ENCODE measurements around the gene FCGR3B.
"Not testable (repeated sequence)": the region's sequence is repeated elsewhere in the genome, so short reads cannot be mapped to it uniquely, and the experiment has no call there.

DNA sequence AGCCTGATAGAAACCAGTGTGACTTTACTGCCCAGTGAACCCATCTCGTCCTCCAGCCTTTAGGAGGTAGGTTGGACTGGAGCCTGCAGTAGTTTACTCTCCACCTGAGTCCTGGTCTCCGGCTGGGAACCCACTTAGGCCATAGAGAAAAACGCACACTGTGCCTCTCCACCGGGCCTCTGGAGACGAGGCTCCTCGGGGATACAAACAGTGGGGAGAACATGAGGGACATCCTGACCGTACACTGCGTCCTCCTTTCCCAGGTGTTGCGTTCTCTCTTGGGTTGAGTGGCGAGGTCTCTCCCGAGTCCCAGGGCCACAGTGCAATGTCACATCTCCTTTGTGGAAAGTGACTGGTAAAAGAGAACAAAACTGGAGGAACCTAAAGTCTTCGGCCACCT lies 26.0 kb downstream of the FCGR3B start:
- TF ChIP-seq, protein P1, sequence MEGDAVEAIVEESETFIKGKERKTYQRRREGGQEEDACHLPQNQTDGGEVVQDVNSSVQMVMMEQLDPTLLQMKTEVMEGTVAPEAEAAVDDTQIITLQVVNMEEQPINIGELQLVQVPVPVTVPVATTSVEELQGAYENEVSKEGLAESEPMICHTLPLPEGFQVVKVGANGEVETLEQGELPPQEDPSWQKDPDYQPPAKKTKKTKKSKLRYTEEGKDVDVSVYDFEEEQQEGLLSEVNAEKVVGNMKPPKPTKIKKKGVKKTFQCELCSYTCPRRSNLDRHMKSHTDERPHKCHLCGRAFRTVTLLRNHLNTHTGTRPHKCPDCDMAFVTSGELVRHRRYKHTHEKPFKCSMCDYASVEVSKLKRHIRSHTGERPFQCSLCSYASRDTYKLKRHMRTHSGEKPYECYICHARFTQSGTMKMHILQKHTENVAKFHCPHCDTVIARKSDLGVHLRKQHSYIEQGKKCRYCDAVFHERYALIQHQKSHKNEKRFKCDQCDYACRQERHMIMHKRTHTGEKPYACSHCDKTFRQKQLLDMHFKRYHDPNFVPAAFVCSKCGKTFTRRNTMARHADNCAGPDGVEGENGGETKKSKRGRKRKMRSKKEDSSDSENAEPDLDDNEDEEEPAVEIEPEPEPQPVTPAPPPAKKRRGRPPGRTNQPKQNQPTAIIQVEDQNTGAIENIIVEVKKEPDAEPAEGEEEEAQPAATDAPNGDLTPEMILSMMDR (conservative IDR thresholded peaks at IDR 0.05; ENCODE audit: low read depth in 2 of 2) = not testable (repeated sequence)
- TF ChIP-seq, protein P2, sequence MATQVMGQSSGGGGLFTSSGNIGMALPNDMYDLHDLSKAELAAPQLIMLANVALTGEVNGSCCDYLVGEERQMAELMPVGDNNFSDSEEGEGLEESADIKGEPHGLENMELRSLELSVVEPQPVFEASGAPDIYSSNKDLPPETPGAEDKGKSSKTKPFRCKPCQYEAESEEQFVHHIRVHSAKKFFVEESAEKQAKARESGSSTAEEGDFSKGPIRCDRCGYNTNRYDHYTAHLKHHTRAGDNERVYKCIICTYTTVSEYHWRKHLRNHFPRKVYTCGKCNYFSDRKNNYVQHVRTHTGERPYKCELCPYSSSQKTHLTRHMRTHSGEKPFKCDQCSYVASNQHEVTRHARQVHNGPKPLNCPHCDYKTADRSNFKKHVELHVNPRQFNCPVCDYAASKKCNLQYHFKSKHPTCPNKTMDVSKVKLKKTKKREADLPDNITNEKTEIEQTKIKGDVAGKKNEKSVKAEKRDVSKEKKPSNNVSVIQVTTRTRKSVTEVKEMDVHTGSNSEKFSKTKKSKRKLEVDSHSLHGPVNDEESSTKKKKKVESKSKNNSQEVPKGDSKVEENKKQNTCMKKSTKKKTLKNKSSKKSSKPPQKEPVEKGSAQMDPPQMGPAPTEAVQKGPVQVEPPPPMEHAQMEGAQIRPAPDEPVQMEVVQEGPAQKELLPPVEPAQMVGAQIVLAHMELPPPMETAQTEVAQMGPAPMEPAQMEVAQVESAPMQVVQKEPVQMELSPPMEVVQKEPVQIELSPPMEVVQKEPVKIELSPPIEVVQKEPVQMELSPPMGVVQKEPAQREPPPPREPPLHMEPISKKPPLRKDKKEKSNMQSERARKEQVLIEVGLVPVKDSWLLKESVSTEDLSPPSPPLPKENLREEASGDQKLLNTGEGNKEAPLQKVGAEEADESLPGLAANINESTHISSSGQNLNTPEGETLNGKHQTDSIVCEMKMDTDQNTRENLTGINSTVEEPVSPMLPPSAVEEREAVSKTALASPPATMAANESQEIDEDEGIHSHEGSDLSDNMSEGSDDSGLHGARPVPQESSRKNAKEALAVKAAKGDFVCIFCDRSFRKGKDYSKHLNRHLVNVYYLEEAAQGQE (IDR thresholded peaks at IDR 0.05; ENCODE audit: unreplicated experiment) = not testable (repeated sequence)

Data from GM23338 (cell line).